ENCODE data around the gene DUSP22.

Gene DUSP22

DNA sequence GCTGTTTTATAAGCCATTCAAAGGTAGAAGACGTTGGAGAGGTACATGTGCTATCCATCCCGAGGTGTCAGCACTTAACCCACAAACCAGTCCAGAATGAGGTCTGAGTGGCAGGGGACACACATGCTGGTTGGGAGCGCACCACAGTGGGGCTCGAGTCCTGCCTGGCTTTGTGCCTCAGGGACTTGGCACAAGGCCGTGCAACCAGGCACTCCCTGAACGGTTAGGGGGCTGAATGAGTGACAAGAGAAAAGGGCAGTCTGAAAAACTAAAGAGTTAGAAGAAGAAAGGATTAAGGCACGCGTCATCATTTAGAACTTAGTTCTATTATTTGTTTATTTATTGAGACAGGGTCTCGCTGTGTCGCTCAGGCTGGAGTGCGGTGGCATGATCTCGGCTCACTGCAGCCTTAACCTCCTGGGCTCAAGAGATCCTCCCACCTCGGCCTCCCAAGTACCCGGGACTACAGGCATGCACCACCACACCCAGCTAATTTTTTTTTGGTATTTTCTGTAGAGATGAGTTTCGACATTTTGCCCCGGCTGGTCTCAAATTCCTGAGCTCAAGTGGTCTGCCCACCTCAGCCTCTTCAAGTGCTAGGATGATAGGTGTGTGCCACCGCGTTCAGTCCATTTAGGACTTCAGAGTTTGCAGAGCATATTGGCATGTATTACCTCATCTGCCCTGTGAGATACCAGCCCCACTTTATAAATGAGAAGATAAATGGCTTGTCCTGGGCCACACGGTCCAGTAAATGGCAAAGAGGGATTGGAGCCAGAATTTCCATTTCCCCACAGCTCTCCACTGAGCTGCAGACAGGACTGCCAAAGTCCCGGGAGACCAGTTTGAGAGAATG lies 51.9 kb downstream of the DUSP22 start:
- TF ChIP-seq, protein P1, sequence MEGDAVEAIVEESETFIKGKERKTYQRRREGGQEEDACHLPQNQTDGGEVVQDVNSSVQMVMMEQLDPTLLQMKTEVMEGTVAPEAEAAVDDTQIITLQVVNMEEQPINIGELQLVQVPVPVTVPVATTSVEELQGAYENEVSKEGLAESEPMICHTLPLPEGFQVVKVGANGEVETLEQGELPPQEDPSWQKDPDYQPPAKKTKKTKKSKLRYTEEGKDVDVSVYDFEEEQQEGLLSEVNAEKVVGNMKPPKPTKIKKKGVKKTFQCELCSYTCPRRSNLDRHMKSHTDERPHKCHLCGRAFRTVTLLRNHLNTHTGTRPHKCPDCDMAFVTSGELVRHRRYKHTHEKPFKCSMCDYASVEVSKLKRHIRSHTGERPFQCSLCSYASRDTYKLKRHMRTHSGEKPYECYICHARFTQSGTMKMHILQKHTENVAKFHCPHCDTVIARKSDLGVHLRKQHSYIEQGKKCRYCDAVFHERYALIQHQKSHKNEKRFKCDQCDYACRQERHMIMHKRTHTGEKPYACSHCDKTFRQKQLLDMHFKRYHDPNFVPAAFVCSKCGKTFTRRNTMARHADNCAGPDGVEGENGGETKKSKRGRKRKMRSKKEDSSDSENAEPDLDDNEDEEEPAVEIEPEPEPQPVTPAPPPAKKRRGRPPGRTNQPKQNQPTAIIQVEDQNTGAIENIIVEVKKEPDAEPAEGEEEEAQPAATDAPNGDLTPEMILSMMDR (IDR thresholded peaks at IDR 0.05; ENCODE audit: insufficient read depth, low read length, poor library complexity, severe bottlenecking): no peak
- H3K36me3 ChIP-seq (ENCODE audit: control insufficient read depth, insufficient read depth, low read length): peaks cover 31% of the 10 kb centered on the region
- DNase-seq (ENCODE audit: extremely low read depth, insufficient read length): no peak
- H3K4me3 ChIP-seq (replicated peaks; ENCODE audit: low read depth, low read length): no peak overlapping the region
- H3K27me3 ChIP-seq (replicated peaks; ENCODE audit: control insufficient read depth, insufficient read depth, low read length): no peaks in the 10 kb centered on the region

GRCh38 chr6:344816-345340 lies 52.6 kb downstream of the DUSP22 start:
- TF ChIP-seq, protein P1 (IDR thresholded peaks at IDR 0.05; ENCODE audit: insufficient read depth, low read length, poor library complexity, severe bottlenecking): no peak
- no peak for DNase-seq (ENCODE audit: extremely low read depth, insufficient read length)

DNA sequence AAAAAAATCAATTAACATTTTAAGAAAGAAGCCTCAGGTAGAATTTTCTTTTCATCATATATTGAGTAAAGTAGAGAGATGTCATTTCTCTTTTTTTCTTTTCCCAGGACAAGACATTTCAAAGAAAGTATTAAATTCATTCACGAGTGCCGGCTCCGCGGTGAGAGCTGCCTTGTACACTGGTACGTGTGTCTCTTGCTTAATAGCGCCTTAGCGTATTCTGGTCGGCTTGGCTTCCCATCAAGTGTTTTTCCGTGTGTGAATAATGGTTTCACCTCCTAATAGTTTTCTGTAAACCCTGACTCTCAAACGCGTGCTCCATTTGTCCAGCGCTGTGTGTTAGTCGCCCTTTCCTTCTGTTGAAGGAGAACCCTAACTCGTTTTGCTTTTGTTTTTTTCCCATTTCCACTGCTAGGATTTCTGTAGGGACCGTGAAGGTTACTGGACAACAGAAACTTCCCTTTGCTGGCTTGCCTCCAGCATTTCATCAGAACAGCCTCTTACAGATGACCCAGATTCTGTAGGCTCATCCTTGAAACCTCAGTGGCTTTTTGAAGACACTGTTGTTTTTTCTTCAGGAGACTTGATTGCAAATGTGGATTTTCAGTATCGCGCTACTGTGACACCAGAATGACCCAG lies 53.6 kb downstream of the DUSP22 start:
- peaks cover 34% of the 10 kb centered on the region for H3K36me3 ChIP-seq (ENCODE audit: control insufficient read depth, insufficient read depth, low read length)
- H3K27me3 ChIP-seq (replicated peaks; ENCODE audit: control insufficient read depth, insufficient read depth, low read length): no peaks in the 10 kb centered on the region
- DNase-seq (ENCODE audit: extremely low read depth, insufficient read length): no peak
- TF ChIP-seq, protein P1 (IDR thresholded peaks at IDR 0.05; ENCODE audit: insufficient read depth, low read length, poor library complexity, severe bottlenecking): no peak
- H3K4me3 ChIP-seq (replicated peaks; ENCODE audit: low read depth, low read length): no peak overlapping the region

More at GRCh38 chr6:344816-345340, 52.6 kb downstream of the DUSP22 start:
- peaks cover 36% of the 10 kb centered on the region for H3K36me3 ChIP-seq (ENCODE audit: control insufficient read depth, insufficient read depth, low read length)
- no peak overlapping the region for H3K4me3 ChIP-seq (replicated peaks; ENCODE audit: low read depth, low read length)
- no peaks in the 10 kb centered on the region for H3K27me3 ChIP-seq (replicated peaks; ENCODE audit: control insufficient read depth, insufficient read depth, low read length)

DNA sequence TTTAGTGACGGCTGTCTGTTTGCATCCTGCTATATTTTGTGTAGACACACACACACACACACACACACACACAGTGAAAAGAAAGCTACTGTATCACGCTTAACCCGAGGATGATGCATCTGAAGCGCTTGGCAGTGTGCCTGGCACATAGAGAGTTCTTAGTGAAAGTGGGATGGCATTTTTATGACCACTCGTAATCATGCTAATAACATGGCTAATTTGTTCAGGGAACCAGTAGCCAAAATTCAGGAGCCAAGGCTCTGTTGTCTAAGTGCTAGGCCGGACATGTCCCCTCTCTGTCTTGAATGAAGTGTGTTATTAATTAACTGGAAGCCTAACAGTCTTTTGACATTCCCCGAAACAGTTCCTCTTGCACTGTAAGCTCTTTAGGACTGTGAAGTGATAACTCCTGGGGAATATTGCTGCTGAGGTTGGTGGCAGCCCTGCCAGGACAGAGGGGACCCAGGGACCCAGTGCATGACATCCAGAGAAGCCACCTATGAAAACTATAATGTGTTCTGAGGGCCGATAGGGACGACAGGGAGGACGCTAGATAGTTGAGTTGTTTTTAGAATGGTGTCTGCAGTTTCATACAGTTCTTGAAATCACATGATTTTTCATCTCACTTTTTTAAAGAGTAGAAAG lies 54.2 kb downstream of the DUSP22 start:
- Histone ChIP-seq H3K4me3 (replicated peaks; ENCODE audit: low read depth, low read length) (no peak overlapping the region), H3K36me3 (ENCODE audit: control insufficient read depth, insufficient read depth, low read length) (peaks cover 31% of the 10 kb centered on the region), H3K27me3 (replicated peaks; ENCODE audit: control insufficient read depth, insufficient read depth, low read length) (no peaks in the 10 kb centered on the region)
- DNase-seq (ENCODE audit: extremely low read depth, insufficient read length): no peak
- TF ChIP-seq, protein P1 (IDR thresholded peaks at IDR 0.05; ENCODE audit: insufficient read depth, low read length, poor library complexity, severe bottlenecking): no peak

DNA sequence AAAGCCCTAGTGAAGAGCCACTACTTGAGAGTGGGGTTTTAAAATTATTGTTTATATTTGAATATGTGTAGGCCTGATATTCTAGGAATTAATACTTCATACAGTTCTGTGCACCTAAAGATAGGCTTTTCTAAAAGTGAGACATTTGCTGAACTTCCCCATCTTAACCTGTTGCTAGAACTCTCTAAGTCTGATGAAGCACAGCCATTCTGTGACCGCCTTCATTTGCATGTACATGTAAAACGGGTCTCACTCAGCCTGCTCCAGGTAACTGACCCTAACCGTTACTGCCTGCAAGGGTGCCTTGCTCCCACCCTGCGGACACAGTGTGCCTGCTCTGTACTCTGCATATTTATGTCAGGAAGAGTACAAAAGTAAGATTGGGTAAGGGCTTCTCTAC lies 54.9 kb downstream of the DUSP22 start:
- DNase-seq (ENCODE audit: extremely low read depth, insufficient read length): no peak
- Histone ChIP-seq H3K36me3 (ENCODE audit: control insufficient read depth, insufficient read depth, low read length) (peaks cover 31% of the 10 kb centered on the region), H3K4me3 (replicated peaks; ENCODE audit: low read depth, low read length) (no peak overlapping the region), H3K27me3 (replicated peaks; ENCODE audit: control insufficient read depth, insufficient read depth, low read length) (no peaks in the 10 kb centered on the region)
- TF ChIP-seq, protein P1 (IDR thresholded peaks at IDR 0.05; ENCODE audit: insufficient read depth, low read length, poor library complexity, severe bottlenecking): no peak
